Endometrial microvascular endothelial cells (primary cell): ENCODE results near the gene GMPPA. TPM values are rescaled to one million over a fixed set of nuclear protein-coding genes. Genes with fewer than 3 reads are reported as not detected.

Experiments used
- in situ Hi-C: cut with HindIII; loops from 2 replicates; pipeline ENCODE4 v1.10.0; 2017; ENCODE audit warnings: low sequenced_read_pairs, low pct_unique_long_range_greater_than_20kb; ENCODE audit errors: inconsistent ontology term
- total RNA-seq: library from RNA; depleted of rRNA; stranded (reverse); fragments of >200 nt; gene quantifications from one replicate; pipeline ENCODE4 v1.2.3, GENCODE V29; 2015; ENCODE audit errors: inconsistent ontology term

Gene GMPPA
- total RNA-seq, 1 donor from 2014 or later = 32.0 TPM

- in situ Hi-C loops = no loop called here
Observed at GRCh38 chr2:219527472-219527871, 28.8 kb downstream of the GMPPA start.

- in situ Hi-C loops = no loop called here
Observed at GRCh38 chr2:219530048-219530963, 31.6 kb downstream of the GMPPA start.

- in situ Hi-C loops = no loop called here
Observed at GRCh38 chr2:219531639-219532377, 33.1 kb downstream of the GMPPA start.

- in situ Hi-C loops = no loop called here
Observed at GRCh38 chr2:219532378-219532649, 33.6 kb downstream of the GMPPA start.

GRCh38 chr2:219533930-219534661 is 35.4 kb downstream of the GMPPA start:
- in situ Hi-C loops = no loop called here

GRCh38 chr2:219536425-219536824 is 37.7 kb downstream of the GMPPA start:
- in situ Hi-C loops = no loop called here

GRCh38 chr2:219536967-219537366 is 38.3 kb downstream of the GMPPA start:
- in situ Hi-C loops = no loop called here

GRCh38 chr2:219537657-219538488 is 39.2 kb downstream of the GMPPA start:
- in situ Hi-C loops = no loop called here

GRCh38 chr2:219538504-219538951 is 39.8 kb downstream of the GMPPA start:
- in situ Hi-C loops = no loop called here

- in situ Hi-C loops = no loop called here
Observed at GRCh38 chr2:219538956-219539788, 40.5 kb downstream of the GMPPA start.

GRCh38 chr2:219539926-219540678 is 41.4 kb downstream of the GMPPA start:
- in situ Hi-C loops = no loop called here

- in situ Hi-C loops = no loop called here
Observed at GRCh38 chr2:219540784-219541504, 42.3 kb downstream of the GMPPA start.

- in situ Hi-C loops = no loop called here
Observed at GRCh38 chr2:219541611-219542180, 43.0 kb downstream of the GMPPA start.

GRCh38 chr2:219542931-219543595 is 44.4 kb downstream of the GMPPA start:
- in situ Hi-C loops = no loop called here

GRCh38 chr2:219543596-219544358 is 45.1 kb downstream of the GMPPA start, which contains the start of the genes CHPF and TMEM198:
TSS of gene CHPF (minus strand) at chr2:219543809. CDS start at chr2:219543538, 271 bp downstream.
TSS of gene TMEM198 (plus strand) at chr2:219544028. CDS start at chr2:219544728, 700 bp downstream.
- in situ Hi-C loops = no loop called here
